ENCODE data around the gene ADGRV1.

The ADGRV1 gene

DNA sequence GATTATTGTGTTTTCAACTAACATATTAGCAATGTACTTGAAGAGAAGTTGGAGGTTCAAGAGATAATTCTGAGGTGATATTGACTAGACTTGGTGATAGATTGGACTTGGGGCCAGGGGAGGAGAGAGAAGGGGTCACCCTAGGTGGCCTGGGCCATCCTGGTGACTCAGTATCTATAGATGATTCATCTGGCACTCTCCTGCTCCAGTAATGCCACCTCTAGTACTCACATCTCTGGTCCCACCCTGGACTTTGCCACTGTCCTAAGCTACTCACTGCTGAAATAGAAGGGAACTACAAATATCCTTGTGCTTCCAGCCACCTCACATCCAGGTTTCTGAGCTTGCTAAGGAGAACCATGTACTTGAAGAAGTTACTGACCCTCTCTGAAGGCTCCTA, 574.6 kb downstream of the ADGRV1 start:
- DNase-seq (ENCODE audit: low read depth in 3 of 3) = no peak

DNA sequence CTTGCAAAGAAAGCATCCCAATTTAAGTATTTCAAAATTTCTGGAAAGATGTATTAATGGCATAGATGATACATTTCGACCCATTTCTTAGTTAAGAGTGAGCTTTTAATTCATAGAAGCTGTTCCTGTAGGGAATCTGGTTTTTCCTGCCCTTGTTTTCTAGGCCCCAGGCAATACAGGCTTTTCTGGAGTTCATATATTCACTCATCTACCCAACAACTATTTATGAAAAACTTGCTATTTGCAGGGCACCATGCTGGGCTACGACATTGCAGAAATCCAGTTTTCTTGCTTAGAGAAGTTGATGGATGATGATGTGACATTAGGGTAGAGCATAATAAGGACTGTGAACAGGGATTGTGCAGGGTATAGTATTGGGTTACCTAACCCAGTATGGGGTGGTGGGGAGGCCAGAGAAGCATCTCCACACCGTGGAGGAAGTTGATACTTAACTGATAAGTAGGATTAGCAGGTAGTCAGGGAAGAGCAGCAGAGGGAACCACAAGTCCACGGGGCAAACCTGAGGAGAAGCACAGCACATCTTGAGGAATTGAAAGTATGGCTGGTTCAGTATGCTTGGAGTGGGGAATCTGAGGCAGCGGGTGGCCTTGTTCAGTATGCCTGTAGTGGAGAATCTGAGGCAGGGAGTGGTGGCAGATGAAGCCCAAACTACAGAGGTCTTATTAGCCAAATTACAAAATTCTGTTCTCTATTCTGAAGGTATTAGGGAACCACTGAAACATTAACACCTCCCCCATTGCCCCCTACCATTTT, 577.1 kb downstream of the ADGRV1 start:
- DNase-seq (ENCODE audit: low read depth in 3 of 3) = no peak

DNA sequence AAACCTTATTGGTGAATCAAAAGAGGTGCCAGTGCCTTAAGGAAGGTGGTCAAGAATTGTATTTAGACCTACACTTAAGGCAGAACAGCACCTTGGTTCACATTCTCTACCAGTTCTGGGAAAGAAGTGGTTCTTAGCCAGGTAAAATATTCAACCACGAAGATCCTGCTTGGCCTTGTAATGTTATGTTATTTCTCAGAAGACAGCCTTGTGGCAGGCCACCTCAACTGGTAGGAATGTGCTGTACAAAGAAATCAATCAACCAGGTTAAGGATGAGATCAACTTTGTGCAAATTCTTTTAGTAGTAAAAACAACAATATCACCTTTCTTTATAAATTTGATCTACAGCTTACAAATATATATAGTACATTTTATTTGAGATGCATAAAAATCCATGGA, 577.7 kb downstream of the ADGRV1 start:
- no peak for DNase-seq (ENCODE audit: low read depth in 3 of 3)

DNA sequence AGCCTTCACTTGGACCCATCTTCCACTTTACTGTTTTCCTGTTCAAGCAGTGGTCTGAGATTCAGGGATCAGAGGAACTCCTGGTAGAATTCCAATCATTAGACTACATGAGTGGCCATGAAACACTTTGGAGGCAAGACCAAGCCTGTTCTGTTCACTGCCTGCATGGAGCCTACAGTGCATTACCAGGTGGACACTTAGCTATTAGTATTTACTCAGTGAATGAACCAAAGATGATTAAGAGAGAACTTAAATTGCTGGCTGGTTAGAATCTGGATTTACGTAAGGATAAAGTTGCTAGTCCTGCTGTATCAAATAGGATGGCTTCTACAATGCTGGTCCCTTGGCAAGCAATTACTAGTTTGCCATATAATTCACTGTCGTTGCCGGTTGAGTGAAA, 579.0 kb downstream of the ADGRV1 start:
- no peak for DNase-seq (ENCODE audit: low read depth in 3 of 3)

DNA sequence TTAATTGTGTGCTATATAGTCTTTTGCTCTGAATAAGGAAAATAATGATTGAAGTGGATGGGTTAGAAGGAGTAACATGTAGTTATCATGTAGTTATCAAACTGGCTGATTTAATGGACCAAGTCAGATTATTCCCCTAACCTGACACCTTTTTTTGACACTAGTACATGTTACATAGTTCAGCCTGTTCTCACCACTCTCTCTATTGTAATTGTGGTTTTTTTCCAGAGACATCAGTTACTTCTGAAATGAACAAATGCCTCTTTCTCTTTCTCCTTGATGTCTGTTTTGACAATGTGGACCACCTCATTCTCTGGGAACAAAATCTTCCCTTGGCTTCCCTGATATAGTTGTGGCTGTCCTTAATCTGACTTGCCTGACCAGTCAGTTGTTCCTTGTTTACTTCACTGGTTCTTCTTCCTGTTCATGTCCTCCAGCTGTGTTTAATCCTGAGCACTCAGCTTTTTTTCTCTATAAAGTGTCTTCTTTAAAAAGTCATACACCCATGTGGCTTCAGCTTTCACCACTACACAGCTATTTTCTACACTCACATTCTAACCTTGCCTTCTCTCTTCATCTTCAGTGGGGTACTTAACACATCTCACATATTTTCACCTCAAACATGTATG, 581.1 kb downstream of the ADGRV1 start:
- DNase-seq (ENCODE audit: low read depth in 3 of 3) = no peak

DNA sequence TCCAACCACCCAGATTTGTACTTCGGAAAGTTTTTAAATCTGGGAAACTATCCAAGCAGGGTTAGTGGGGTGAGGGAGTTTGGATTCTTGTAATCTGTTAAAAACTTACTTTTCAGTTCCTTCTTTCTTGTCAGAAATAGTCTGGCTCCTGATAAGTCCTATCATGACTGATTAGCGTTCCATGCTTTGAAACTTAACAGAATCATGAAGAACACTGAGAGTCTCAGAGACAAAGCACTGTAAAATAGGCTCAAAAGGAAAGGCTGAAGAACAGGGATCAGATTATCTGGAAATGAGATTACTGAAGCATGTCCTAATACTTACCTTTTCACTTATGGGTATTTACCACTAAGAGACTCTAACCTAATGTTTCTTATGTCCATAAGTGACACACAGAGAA, 582.1 kb downstream of the ADGRV1 start:
- no peak for DNase-seq (ENCODE audit: low read depth in 3 of 3)

DNA sequence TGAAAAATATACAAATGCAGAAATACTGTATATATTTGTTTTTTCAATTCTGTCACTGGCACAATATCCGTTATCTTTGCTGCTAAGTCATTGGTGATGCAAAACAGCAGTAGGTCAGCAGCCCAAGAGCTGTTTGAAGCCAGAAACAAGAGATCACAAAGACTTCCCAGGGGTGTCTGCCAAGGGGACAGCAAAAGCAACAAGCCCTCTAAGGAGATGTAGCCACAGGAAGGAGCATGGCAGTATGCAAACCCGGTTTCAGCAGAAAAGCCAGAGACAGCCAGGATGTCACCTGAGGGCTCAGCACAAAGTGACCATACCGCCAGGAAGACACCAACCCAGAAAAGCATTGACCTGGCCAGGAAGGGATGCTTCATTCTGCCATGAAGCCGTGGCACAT, 583.0 kb downstream of the ADGRV1 start:
- no peak for DNase-seq (ENCODE audit: low read depth in 3 of 3)

DNA sequence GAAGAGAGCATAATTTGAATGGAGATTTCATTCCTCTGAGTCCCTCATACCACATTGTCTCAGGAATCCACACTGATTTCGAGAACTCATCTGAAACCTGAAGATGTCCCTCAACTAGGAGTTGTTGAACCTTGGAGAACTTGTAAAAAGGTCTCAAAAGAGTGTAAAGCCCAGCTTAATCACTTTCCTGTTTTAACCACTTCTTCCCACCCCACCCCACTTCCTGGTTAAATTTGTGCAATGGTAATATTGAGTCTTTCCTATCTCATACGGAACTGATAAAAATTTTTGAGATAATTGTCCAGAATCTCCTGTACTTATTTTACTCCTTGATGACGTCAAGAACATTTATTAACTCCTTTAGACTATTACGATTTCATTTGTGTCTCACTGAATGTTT, 583.8 kb downstream of the ADGRV1 start:
- no peak for DNase-seq (ENCODE audit: low read depth in 3 of 3)

DNA sequence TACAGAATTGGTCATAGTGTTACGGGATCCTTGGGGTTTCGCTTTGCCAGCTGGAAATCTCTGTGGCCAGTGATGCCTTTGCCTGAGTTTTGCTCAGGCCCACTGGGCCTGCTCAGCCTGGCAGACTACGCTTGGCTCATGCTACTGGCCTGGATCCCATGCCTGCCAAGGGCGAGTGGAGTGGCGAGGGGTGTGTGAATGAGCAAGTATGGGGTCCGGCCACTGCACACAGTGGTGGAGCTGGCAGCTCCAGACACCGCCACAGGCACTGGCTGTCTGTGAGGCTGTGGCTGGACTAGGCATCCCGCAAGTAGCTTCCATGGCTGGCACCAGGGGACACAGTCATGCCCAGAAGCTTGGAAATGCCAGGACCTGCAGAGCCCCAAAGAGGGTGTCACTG, 584.2 kb downstream of the ADGRV1 start:
- no peak for DNase-seq (ENCODE audit: low read depth in 3 of 3)

DNA sequence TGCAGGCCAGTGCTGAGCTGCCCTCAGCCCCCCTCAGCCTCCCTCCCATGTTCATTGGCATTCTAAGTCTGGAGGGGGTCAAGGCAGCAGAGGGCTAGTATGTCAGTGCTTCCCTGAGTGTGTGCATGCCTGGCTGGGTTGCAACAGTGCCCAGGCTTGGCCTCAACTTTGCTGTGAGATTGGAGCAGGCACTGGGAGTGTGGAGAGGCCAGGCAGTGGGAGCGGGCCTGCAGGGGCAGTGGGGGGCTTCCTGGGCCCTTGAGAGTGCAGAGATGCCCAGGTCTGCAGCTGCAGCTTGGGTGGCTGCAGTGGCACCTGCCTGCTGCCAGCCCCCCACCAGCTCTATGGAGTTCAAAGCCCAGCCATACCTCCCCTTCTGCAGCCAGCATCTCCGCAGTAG, 585.2 kb downstream of the ADGRV1 start:
- DNase-seq (ENCODE audit: low read depth in 3 of 3) = no peak

DNA sequence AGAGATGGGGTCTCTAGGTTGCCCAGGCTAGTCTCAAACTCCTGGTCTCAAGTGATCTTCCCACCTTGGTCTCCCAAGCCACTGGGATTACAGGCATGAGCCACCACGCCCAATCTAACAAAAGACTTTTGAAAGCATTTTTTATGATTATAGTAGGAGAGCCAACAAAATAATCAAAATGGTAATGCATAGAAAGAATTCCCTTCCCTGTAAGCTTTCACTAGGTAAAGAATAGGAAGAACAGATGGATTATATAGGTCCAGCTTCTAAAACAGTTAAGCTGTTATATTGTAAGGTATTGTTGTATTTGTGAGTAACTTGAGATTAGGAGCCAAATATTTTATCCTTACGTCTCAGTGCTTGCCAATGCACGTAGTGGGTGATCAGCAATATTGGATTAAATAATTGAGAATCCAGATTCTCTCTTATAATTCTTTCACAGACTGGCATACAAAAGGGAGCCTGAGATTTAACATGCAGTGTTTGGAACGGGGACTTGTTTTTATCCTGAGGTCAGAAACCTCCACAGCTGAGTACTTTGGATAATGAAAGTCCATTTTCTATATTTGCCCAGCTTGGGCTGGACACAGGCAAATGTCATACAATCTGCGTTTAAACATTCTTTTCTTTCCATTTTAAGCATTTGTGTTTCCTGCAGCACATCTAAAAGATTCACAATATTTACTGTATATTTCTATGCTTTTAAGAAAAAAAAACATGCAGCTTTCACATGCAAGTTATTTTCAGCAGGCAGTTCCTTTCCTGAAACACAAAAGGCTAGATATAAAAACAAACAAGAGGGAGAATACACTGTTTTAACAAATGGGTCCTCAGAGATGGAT, 586.1 kb downstream of the ADGRV1 start:
- no peak for DNase-seq (ENCODE audit: low read depth in 3 of 3)

DNA sequence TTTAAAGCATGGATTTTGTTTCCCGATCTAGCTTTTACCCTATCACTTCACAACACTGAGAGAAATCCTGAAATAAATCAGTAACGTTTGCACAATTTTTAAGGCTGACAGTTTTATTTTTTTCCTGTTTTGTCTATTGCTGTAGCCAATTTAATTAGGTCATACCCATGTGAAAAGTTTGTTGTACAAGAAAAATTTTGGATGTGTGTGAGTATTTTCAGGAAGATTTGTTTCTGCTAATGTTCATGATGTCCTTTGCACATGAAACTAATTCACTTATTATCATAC, 586.7 kb downstream of the ADGRV1 start:
- no peak for DNase-seq (ENCODE audit: low read depth in 3 of 3)

DNA sequence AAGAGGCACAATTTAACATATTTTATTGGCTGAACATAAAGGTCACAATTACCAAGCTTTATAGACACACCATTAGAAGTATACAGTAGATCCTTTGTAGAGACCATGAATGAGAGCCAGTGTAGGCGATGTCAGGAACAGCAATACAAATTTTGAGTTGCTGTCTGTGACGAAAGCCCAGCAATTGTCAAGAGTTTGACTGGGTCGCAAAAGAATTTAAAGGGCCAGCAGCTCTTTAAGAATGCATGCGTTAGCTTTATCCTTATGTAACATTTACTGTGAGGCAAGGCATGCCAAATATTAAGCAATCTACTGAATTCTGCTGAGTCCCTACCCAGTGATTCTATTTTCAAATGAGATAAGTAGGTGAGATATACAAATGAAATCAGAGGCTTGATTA, 587.6 kb downstream of the ADGRV1 start:
- DNase-seq (ENCODE audit: low read depth in 3 of 3) = no peak

DNA sequence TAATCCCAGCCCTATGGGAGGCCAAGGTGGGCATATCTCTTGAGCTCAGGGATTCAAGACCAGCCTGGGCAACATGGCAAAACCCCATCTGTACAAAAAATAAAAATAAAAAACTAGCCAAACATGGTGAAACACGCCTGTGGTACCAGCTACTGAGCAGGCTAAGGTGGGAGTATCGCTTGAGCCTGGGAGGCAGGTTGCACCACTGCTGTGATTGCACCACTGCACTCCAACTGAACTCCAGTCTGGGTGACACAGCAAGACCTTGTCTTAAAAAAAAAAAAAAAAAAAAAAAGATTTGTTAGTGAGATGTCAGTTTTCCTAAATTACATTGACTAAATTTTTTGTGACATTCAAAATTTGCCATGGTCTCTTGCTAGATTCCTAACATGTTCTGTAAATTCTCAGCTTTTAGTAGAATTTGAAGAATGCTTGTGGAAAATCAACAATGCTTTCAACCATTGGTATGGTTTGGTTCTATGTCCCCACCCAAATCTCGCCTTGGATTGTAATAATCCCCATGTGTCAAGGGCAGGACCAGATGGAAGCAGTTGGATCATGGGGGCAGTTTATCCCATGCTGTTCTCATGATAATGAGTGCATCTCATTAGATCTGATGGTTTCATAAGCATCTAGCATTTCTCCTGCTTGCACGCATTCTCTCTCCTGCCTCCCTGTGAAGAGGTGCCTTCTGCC, 588.5 kb downstream of the ADGRV1 start:
- no peak for DNase-seq (ENCODE audit: low read depth in 3 of 3)

DNA sequence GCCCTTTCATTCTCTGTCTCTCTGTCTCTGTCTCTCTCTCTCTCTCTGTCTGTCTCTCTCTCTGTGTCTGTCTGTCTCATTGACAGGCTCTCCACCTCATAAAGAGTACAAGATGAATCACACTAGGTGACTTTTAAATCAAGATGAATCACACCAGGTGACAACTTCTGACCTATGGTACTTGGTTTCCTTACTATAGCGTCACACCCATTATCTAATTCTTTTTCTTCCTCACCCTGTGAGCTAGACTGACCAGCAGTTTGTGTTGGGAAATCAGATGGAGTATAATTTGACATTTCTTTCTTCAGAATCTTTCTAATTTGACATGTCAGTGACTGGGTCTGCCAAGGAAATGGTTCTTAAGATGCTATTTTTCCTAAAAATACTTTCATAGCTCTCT, 591.6 kb downstream of the ADGRV1 start:
- DNase-seq (ENCODE audit: low read depth in 3 of 3) = no peak

DNA sequence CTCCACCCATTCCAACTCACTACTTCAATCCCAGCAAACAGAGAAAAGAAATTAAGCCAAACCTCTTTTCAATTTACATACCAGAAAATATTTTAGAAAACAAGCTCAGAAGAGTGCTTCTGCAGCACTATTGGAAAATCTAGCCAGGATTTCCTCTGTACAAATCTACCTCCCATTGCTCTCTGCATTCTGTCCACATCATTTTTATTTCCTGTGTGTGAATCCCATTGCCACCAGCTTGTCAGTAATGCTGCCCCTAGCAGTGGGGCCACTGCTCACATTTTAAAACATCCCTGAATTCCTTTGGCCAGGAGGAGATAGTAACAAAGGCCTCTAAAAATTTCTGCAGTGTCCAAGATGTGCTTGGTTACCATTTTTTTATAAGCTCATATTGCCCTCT, 592.0 kb downstream of the ADGRV1 start:
- no peak for DNase-seq (ENCODE audit: low read depth in 3 of 3)

DNA sequence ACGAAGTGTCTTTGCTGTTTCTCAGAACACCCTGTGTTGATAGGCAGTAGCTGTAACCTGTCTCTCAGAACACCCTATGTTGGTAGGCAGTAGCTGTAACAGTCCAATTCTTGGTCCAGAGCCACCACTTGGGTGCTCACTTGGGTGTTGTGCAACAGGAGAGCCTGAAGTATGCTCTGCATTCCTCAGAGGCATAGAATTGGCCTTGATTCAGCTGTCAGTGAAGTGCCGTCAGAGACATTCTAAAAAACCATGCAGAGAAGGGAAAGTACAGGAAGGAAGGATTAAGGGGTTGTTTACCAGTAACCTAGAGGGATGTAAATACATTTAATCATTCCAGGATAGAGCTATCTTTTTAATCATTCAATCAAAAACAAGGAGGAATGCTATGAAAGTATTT, 593.4 kb downstream of the ADGRV1 start:
- no peak for DNase-seq (ENCODE audit: low read depth in 3 of 3)

DNA sequence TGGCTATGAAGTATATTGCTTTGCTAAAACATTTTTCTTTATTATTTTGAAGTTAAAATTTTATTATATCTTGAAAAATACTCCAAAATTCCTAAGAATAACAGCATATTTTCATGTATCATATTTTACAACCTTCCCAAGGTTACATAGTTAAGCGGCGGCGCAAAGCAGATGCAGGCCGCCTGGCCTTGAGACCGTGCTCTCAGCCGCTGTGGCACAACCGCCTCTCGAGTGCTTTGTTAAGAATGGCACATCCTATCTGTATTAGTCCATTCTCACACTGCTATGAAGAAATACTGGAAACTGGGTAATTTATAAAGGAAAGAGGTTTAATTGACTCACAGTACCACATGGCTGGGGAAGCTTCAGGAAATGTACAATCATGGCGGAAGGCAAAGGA, 595.7 kb downstream of the ADGRV1 start:
- DNase-seq (ENCODE audit: low read depth in 3 of 3) = no peak

DNA sequence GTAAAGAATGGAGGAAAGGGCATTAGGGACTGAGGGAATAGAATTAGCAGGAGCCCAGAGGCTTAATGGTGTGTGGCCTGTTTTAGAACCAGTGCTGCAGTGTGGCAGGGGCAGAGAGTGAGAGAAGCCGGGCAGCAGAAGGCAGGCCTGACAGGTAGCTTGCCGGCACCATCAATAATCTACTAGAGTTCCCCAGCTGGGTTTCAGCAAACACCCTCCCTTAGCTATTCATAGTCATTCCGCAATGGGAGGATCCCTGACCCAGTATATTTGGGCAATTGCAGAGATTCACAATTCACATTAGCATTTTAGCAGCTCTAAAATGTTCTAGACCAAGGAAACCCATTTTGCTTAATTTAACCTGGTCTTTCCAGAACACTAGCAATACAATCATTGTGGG, 596.7 kb downstream of the ADGRV1 start:
- DNase-seq (ENCODE audit: low read depth in 3 of 3) = no peak

DNA sequence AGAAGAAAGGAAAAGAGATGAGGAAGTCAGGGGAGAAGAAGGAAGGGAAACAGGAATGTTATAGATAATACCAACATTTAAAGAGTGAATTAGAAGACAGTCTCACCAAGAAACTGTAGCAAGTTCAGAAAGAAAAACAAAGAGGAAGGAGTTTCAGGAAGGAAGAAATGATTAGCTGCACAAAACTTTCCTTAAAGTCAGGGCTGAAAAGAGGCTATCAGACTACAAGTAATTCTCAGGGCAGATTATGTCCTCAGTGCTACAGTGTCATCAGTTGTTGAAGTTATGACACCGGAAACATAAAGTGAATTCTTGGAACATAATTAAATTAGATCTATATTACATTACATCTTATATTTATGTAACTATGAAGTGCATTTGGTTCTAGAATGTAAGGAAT, 597.6 kb downstream of the ADGRV1 start:
- DNase-seq (ENCODE audit: low read depth in 3 of 3) = no peak

DNA sequence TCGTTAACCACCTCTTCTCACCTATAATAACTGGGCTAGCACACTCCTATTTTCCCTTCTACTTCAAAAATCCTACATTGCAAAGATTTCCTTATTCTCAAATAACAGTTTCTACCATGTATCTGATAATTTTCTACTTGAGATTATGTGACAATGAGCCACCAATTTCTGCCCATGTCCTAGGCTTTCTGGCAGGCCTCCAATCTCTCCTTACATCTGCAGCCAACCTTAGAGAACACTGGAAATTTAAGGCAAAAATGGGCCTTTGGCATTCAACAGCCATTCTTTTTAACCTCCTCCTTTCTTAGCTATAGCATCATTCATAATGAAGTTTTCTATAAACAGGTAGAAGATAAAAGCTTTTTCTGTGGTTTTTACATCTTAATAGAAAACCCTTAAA, 599.4 kb downstream of the ADGRV1 start:
- no peak for DNase-seq (ENCODE audit: low read depth in 3 of 3)

DNA sequence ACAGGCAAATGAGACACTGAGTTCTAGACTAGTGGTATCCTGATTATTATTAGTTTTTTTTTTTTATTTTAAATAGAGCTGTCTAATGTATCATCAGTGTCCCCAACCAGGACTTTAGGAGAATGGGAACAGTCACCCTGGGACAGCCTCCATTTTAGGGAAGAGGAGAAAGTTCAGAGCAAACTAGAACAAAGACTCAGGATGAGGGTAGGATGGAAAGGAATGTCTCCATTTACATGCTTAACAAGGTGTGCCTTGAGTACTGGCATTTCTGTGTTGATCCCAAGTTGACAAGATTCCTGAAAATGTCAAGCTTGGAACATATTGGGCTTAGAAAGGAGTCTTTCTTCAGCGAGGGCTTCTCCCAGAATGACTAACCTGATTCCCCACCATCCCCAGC, 601.0 kb downstream of the ADGRV1 start:
- no peak for DNase-seq (ENCODE audit: low read depth in 3 of 3)
